Fibroblast of pulmonary artery (primary cell): ENCODE data around the gene APOA1.
A peak's percentile ranks its signal among the peaks of the same experiment; 100 is the strongest.

Experiments
- DNase-seq: peaks from one replicate; pipeline ENCODE4 v3.0.0-alpha.2; 2010; ENCODE audit warnings: low read depth
- H3K4me3 ChIP-seq: replicated peaks from 2 replicates; pipeline ENCODE4 v1.5.1; 2011; ENCODE audit warnings: low read depth, mild to moderate bottlenecking, control low read depth, low read length, moderate library complexity
- CTCF ChIP-seq: IDR thresholded peaks from 2 replicates; pipeline ENCODE4 v1.5.1; 2011; ENCODE audit warnings: mild to moderate bottlenecking, control low read depth, low read length, inconsistent platforms; ENCODE audit errors: missing control alignments

APOA1 gene

DNA sequence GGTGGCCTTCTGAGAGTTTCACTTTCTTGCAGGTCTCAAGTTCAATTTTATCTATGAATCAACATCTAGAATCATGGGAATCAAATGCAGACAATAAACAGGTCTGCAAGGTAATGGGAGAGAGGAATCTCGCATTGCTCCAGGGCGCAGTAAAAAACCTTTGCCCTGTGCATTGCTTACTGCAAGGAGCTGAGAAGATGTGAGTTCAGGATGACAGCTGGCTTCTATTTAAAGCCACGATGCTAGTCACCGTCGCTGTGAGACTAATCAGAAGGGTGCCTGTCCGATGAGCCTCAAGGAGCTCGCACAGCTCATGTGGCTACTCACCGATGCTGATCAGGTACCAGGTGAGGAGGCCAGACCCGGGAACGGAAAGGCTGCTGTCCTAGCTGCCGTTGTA lies 30.2 kb upstream of the APOA1 start:
- H3K4me3 ChIP-seq = no peak overlapping the region
- no peak for DNase-seq
- no peak for TF ChIP-seq CTCF

GRCh38 chr11:116866804-116867455 lies 29.5 kb upstream of the APOA1 start:
- no peak overlapping the region for H3K4me3 ChIP-seq
- TF ChIP-seq CTCF = no peak
- no peak for DNase-seq

DNA sequence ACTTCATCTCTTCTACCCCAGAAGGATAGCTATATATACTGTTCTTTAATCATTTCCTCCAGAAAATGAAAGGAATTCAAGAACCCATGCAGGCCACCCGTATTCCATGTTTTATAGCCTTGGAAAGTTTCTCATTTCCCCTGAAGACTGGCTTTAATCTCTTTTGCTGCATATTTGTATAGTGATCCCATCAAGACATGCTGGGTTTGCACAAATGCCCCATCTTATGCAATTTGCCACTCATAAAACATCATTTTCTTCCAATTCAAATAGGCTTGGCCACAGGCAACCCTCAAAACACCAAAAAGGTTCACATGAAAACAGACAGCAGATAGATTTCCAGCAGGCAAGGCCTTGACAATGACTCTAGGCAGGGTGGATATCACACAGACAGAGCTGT lies 28.3 kb upstream of the APOA1 start:
- peak; percentile 39 for DNase-seq
- no peak overlapping the region for H3K4me3 ChIP-seq
- no peak for TF ChIP-seq CTCF

- TF ChIP-seq CTCF = no peak
- H3K4me3 ChIP-seq = no peak overlapping the region
- no peak for DNase-seq
Observed at GRCh38 chr11:116864531-116864930, 27.1 kb upstream of the APOA1 start.

GRCh38 chr11:116862951-116863350 lies 25.5 kb upstream of the APOA1 start:
- no peak overlapping the region for H3K4me3 ChIP-seq
- no peak for DNase-seq
- TF ChIP-seq CTCF = no peak

GRCh38 chr11:116862185-116862584 lies 24.8 kb upstream of the APOA1 start:
- no peak for DNase-seq
- H3K4me3 ChIP-seq = no peak overlapping the region
- TF ChIP-seq CTCF = no peak

DNA sequence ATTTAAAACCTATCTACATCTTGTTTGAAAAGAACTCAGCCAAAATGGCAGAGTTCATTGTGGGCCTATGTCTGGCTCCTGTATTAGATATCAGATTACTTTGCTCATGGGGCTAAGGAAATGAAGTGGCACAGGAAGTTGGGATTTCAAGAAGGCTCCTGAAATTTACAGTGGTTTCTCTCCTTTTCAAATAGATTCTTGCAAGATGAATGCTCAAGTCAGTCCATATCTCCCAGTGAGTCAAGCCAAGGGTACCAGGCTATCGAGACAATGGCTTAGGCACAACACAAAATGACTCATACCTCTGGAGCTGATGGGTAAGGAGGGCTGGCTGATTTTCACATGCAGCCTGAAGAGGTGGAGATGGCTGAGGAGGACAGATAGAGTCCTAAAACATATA lies 24.1 kb upstream of the APOA1 start:
- peak; percentile 79 for DNase-seq
- H3K4me3 ChIP-seq = no peak overlapping the region
- TF ChIP-seq CTCF = no peak
